Measurements from ENCODE around the gene NPEPPS.

NPEPPS gene

DNA sequence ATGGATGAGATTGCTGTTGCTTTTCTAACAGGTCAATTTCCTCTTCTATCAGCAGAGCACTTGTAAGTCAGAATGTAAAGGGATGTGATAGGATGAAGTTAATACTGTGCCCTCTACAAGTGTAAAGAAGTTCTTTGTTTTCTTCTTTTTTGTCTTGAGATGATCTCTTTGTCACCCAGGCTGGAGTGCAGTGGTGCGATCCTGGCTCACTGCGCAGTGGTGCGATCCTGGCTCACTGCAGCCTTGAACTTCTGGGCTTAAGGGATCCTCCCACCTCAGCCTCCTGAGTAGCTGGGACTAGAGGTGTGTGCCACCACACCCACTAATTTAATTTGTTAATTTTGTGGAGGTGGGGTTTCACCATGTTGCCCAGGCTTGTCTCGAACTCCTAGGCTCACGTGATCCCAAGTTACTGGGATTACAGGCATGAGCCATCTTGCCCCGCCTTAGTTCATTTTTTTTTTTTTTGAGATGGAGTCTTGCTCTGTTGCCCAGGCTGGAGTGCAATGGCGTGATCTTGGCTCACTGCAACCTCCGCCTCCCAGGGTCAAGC lies 97.2 kb downstream of the NPEPPS start:
- FAIRE-seq = no peak
- no peak for DNase-seq (ENCODE audit: insufficient read length, low spot score)

DNA sequence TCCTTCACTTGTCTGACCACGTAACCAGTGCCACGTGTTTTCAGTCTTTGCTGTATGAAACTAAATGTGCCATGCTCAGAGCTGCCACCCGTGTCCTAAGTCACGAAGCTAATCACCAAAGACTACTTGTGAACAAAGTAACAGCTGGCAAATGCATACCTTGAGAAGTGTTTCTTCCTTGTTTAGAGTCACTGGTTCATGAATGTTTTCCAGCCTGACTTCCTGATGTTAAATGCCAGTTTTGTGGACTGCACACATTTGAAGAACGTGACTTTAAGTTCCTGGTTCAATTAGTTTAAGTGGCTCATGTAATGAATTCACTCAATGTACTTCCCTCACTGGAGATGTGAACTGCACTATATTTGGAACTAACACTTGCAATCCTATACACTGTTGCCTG lies 98.9 kb downstream of the NPEPPS start:
- FAIRE-seq (no peak), DNase-seq (ENCODE audit: insufficient read length, low spot score) (no peak)

DNA sequence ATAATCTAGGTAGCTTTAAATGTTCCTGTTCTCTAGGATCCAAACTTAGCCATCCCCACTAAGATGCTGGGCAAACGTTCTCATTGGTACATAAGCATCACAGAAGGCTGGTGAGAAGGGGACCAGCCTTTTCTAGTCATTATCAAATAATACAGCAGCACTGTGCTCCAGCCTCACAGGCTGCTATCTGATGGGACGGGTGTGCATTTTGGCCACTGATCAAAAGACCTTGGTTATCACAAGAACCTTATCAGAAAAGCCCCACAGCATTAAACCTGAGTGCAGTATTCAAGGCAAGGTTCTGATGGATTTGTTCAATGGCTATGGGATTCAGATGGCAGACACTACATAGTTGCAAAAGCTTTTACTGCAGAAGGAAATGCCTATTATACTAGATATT lies 99.7 kb downstream of the NPEPPS start:
- FAIRE-seq (no peak), DNase-seq (ENCODE audit: insufficient read length, low spot score) (no peak)

DNA sequence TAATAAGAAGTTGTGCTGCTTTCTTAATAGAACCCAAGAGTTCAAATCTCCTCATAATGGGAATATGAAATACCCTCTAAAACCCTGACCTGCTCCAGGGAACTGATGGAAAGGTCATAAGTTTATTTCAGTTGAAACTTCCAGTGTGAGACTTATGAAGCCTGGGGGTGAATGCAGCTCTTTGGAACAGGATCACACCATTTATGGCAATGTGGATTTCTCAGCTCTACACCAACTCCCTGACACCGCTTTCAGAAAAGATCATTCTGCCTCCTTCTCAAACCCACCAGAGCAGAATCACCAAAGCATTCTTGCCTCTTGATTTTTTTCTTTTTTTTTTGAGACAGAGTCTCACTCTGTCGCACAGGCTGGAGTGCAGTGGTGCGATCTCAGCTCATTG lies 102.1 kb downstream of the NPEPPS start:
- no peak for DNase-seq (ENCODE audit: insufficient read length, low spot score)
- no peak for FAIRE-seq

DNA sequence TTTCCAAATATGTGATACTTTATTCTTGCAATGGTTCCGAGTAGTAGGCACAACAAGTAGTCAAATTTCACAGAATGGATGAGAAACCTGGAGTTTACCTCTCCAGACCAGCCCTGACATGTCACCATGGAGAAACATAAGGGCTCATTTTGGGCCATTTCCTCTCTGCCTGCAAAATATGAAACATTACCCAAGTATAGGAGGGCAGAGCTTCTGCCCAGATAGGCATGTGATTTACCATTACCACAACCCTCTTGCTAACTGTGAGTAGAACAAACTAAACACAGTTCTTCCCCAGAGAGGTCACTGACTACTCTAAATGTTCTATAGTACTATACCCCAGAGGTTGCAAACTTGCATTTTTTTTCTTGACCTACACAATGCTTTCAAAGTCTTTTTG lies 103.1 kb downstream of the NPEPPS start:
- no peak for DNase-seq (ENCODE audit: insufficient read length, low spot score)
- no peak for FAIRE-seq

DNA sequence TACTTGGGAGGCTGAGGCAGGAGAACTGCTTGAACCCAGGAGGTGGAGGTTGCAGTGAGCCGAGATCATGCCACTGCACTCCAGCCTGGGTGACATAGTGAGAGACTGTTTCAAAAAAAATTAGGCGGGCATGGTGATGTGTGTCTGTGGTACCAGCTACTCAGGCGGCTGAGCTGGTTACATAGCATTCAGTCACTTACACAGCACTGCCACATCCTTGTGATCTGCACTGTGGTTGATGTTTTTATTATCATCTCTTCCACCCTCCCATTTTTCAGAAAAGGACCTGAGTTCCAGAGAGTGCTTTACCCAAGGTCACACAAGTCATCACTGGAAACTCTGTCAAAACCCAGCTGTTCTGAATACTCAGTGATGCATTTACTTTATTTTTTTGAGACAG lies 104.0 kb downstream of the NPEPPS start:
- DNase-seq (ENCODE audit: insufficient read length, low spot score) = no peak
- FAIRE-seq = no peak

DNA sequence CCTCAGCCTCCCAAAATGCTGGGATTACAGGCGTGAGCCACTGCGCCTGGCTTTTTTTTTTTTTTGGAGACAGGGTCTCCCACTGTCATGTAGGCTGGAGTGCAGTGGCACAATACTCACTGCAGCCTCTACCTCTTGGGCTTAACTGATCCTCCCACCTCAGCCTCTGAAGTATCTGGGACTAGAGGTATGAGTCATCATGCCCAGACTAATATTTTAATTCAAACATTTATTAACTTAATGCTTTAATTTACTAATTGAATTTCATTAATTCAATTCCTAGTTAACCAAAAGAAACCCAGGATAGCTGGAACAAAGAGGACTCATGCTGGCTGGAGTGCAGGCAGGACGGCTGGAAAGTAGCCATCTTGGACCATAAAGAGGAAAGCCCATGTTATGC lies 104.8 kb downstream of the NPEPPS start:
- DNase-seq (ENCODE audit: insufficient read length, low spot score) (no peak), FAIRE-seq (no peak)

DNA sequence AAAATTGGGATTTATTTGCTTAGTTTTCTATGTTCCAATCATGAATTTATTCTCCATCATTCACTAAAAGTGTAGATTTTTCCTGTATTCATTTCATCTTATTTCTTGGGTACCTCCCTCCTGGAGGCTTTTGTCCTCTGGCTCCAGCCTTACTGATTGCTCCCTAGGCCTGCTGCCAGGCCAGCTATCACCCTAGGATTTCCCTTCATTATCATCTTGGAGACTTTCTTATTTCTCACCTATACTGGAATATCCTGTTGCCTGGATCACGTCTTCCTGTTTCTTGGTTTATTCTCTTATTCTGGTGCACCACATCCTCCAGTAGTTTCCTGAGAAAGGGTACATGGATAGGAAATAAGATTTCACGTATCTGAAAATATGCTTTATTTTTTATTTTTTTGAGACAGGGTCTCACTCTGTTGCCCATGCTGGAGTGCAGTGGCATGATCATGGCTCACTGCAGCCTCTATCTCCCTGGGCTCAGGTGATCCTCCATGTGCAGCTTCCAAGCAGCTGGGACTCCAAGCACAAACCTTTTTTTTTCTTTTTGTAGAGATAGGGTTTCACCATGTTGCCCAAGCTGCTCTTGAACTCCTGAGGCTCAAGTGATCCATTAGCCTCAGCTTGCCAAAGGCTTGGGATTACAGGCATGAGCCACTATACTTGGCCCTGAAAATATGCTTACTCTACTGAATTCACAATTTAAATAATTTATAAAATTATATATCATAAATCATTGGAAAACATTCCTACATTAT lies 105.5 kb downstream of the NPEPPS start:
- DNase-seq (ENCODE audit: insufficient read length, low spot score) = no peak
- no peak for FAIRE-seq

DNA sequence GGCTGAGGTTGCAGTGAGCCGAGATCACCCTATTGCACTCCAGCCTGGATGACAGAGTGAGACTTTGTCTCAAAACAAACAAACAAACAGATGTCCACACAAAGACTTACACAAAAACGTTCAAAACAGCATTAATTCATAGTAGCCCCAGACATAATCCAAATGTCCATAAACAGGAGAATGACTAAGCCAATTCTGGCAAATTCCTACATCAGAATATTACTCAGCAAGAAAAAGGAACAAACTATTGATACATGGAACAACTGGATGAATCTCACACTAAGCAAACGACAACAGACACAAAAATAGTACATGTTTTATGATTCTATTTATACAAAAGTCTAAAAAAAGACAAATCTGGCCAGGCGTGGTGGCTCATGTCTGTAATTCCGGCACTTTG lies 108.0 kb downstream of the NPEPPS start:
- FAIRE-seq = no peak

DNA sequence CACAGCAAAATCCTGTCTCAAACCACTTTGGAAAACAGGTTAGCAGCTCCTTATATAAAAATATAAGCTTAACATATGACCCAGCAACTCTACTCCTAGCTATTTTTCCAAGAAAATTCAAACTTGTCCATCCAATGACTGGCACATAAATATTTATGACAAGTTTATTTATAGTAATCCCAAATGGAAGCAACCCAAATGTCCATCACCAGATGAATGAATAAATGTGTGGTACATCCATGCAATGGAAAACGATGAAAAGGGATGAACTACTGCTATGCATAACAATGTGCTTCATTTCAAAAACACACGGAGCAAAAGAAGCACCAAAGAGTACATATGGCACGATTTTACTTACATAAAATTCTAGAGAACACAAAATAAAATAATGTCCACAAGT lies 109.2 kb downstream of the NPEPPS start:
- FAIRE-seq (no peak), DNase-seq (ENCODE audit: insufficient read length, low spot score) (no peak)

More for the DNA sequence above, 108.0 kb downstream of the NPEPPS start:
- DNase-seq (ENCODE audit: insufficient read length, low spot score) = no peak

DNA sequence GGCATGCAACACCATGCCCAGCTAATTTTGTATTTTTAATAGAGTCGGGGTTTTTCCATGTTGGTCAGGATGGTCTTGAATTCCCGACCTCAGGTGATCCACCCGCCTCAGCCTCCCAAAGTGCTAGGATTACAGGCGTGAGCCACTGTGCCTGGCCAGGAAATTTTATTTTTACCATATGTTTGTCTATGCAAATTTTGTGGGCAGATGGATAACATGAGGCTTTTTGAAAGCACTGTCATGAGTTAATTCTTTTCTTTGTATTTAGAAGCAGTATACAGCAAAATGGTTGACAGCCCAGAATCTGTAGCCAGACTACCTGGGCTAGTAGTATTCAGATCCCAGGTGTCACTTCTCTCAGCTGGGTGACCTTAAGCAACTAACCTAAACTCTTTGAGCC lies 110.3 kb downstream of the NPEPPS start:
- FAIRE-seq (no peak), DNase-seq (ENCODE audit: insufficient read length, low spot score) (no peak)

DNA sequence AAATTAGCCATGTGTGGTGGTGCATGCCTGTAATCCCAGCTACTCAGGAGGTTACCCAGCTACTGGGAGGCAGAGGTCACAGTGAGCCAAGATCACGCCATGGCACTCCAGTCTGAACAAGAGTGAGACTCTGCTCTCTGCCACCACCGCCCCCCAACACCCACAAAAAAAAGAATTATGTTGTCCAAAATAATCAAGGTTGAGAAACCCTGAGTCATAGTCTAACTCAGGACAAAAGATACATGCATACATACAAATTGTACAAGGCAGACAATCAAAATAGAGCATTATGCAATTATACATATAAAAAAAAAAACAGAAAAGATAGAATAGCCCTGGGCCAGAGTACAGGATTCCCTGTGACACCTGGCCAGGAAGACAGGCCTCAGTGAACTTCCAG lies 112.2 kb downstream of the NPEPPS start:
- DNase-seq (ENCODE audit: insufficient read length, low spot score) (no peak), FAIRE-seq (no peak)

DNA sequence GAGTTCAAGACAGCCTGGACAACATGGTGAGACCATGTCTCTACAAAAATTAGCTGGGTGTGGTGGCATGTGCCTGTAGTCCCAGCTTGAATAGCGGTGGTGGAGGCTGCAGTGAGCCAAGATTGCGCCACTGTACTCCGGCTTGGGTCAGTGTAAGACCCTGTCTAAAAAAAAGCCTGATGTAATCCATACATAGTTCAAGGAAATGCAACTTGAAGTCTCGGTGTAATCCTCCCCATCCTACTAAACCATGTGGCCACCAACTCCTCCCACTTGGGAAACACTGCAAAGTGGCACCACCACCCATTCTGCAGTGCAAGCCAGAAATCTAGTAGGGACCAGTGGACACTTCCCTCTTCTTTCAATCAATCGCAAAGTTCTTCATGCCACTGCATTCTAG lies 113.4 kb downstream of the NPEPPS start:
- DNase-seq (ENCODE audit: insufficient read length, low spot score) (no peak), FAIRE-seq (no peak)

DNA sequence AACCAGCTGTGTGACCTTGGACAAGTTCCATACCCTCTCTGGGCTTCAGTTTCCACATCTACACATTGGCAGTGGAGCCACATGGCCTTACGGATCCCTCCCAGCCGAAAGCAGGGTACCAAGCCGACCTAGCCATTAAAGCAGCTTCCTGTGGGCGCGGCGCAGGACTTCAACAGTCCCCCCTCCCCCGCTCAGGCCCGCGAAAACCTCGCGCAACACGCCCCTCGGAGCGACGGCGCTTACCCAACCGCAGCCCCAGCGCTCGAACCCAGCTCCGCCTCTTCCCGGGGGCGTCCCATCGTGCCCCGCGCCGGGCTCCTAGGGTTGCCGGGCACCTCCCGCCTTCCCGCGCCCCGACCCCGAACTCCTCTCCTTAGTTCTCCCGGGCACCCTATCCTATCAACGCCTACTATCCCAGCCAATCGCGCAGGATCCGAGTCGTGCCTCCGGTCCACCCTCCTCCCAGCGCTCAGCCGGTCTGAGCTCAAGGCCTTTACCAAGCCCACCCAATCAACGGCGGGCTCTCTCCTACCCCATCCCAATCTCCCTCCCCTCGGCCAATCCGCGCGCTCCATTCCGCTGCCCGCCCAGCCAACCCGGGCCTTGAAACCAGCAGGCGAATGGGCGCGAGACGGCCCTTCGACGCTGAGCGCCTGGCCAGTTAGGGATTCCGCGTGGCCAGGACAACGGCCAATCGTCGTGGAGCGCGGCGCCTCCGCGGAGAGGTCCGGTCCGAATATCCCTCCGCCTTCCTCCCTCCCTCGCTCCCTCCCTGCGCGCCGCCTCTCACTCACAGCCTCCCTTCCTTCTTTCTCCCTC lies 118.5 kb downstream of the NPEPPS start, which contains the start of gene KPNB1:
Gene KPNB1, plus strand, starts transcription at position 767 of the 819 bp plus-strand sequence. CDS start 326 bp downstream, outside the sequence.
- DNase-seq (ENCODE audit: insufficient read length, low spot score) (peak; percentile 68), FAIRE-seq (peak; percentile 97)

DNA sequence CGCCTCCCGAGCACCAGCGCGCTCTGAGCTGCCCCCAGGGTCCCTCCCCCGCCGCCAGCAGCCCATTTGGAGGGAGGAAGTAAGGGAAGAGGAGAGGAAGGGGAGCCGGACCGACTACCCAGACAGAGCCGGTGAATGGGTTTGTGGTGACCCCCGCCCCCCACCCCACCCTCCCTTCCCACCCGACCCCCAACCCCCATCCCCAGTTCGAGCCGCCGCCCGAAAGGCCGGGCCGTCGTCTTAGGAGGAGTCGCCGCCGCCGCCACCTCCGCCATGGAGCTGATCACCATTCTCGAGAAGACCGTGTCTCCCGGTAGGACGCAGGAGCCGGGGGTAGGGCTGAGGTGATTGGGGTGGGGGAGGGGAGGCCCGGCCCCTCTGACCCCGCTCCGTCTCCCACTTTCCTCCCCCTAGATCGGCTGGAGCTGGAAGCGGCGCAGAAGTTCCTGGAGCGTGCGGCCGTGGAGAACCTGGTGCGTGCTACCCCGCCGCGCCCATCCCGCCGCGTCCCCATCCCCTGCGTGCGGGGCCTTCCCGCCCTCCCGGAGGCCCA lies 119.1 kb downstream of the NPEPPS start:
- FAIRE-seq = no peak
- DNase-seq (ENCODE audit: insufficient read length, low spot score) = no peak

DNA sequence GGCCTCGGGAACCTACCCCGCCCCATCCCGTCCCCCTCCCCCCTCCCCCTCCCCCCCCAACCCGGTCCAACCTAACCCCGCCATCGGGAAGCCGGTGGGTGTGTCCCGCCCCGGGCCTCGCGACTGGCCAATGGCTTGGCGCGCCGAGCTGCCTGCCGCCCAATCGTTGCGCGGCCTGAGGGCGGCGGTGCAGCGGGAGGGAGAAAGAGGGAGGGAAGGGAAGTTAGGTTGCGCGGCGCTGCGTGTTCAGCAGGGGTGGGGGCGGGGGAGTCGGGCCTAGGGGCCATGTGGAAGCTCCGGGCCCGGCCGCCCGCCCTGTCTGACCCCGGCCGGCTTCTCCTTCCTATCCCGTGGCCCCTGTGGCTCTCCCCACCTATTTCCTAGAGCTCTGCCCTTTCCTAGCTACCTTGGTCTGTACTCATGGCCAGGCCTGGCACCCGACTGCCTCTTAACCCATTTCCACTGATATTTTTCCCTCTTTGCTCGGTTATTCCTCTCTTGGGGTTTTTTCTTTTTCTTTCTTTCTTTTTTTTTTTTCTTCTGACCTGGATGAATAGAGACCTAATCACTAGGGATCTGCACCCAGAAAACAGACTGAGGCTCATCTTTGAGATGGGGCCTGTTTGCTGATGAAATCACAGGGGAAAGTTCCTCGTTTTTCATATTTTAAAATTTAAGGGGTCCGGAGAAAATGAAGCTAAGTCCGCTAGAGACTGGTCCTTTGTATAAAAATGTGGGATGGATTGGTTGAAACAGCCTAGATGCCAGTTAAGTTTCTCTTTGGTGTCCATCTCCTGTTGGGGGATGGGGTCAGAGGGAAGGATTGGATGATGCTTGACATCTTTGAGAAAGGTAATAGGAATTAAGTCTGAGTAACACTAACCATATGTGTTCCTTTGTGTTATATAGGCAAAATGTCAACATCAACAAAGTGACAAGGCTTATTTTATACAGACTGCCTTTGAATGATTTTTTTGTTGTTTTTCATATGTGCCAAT lies 119.9 kb downstream of the NPEPPS start:
- DNase-seq (ENCODE audit: insufficient read length, low spot score) = peak; percentile 59
- FAIRE-seq = peak; percentile 90

DNA sequence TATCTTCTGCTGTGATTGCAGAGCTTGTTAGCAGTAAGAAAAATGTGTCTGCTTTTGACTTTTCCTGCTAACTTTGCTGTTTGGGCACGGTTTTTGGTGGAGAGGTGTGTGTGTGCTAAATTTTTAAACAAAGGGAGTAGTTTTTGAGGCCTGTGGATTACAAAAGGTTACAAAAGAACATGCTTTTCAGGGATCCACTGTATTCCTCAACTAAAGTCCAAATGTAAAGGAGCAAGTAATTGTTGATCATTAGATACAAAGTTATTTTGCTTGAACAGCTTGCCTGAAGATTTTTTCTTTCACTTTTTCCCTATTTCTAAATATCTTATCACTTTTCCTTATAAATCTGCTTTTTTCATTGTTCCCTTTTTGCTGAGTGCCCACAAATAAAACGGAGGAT lies 120.8 kb downstream of the NPEPPS start:
- FAIRE-seq = no peak

DNA sequence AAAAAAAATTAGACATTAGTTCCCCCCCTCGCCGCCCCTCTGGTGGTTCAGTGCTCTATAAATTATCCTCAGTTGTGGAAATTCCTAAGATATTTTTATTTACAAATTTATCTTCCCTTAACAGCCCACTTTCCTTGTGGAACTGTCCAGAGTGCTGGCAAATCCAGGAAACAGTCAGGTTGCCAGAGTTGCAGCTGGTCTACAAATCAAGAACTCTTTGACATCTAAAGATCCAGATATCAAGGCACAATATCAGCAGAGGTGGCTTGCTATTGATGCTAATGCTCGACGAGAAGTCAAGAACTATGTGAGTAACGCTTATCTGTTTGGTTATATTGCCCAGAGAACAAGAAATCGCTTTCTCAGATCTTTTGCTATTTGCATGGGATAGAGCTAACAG lies 121.7 kb downstream of the NPEPPS start:
- DNase-seq (ENCODE audit: insufficient read length, low spot score) (no peak), FAIRE-seq (no peak)

More for the DNA sequence above, 120.8 kb downstream of the NPEPPS start:
- no peak for DNase-seq (ENCODE audit: insufficient read length, low spot score)

DNA sequence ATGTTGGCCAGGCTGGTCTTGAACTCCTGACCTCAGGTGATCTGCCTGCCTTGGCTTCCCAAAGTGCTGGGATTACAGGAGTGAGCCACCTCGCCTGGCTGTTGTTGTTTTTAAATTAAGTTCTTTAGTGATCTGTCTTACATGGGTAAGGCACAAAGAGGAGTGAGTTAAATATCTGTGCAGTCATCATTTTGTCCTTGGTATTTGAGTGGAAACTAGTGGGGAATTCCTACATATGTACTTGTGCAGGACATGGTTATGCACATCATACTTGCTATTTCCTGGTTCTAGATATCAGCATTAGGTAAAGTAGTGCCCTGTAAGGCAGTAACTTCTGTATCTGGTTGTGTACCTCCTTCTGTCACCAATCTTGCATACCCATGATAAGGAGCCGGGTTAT lies 122.5 kb downstream of the NPEPPS start:
- DNase-seq (ENCODE audit: insufficient read length, low spot score) (no peak), FAIRE-seq (no peak)

DNA sequence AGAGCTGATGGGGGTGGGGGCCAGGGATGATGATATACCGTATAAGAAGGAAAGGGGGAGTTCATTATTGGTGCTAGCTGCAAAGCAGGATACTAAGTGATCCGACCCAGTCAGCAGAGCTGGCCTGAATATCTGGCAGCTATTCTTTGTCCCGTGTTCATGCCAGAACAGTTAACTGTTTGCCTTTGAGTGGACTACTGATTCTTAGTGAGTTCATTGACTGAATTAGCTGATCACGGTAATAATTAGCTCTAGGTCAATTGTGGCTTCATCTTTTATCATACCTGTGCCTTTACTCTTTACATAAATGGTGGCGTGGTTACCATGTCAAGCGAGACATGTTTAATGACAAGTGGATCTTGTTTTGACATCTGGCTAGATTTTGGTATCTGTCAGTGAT lies 124.1 kb downstream of the NPEPPS start:
- DNase-seq (ENCODE audit: insufficient read length, low spot score) (no peak), FAIRE-seq (no peak)
